ENCODE data around the gene EPHA8. TPM values are rescaled to one million over a fixed set of nuclear protein-coding genes. Genes with fewer than 3 reads are reported as not detected.

EPHA8 gene
- total RNA-seq = under 1 TPM in 1 of 4 donors, not detected in 3; 0.17 TPM

DNA sequence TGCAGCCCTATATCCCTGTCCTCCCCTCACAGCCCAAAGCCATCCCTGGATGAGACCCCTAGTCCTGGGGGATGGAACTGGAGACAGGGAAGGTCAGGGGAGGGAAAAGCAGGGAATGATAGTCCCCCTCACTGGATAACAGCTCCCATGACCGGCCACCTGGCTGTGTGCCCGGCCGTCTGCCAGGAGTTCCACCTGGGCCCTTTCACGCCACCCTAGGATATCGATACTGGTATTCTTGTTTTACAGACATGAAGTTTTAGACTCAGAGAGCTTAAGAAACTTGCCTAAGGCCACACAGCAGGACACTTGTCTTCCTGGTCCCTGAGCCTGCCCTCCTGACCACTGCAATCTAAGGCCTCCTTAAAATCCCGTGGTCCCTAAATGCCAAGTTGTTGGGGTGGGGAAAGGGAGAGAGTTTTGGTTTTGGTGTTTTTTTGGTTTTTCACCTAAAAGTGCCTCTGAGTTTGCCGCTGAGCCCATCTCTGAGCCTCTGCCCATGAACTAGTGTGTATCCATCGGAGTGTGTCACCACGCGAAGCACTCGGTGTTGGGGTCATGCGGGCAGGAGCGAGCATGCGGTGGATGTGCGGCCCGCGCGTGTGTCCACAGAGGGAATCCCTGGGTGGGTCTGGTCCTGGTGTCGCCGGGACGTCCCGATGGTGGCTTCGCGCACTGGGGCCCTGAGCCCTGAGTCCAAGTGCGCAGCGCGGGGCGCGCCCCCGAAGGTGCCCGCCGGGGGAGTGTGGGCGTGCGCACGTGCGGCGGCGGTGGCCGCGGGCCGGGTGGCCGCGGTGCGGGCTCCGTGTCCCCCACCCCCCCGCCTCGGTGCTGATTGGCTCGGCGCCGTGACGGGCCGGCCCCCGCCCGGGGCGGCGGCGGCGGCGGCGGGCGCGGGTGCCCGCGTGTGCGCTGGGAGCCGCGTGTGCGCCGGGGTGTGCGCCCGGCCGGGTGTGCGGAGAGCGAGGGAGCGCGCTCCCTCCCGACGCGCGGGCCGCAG, at the start of gene EPHA8:
TSS of gene EPHA8 (plus strand) at position 906 of the 1,000 bp plus-strand sequence. CDS start 147 bp downstream, outside the sequence.
- TF ChIP-seq, protein P1, sequence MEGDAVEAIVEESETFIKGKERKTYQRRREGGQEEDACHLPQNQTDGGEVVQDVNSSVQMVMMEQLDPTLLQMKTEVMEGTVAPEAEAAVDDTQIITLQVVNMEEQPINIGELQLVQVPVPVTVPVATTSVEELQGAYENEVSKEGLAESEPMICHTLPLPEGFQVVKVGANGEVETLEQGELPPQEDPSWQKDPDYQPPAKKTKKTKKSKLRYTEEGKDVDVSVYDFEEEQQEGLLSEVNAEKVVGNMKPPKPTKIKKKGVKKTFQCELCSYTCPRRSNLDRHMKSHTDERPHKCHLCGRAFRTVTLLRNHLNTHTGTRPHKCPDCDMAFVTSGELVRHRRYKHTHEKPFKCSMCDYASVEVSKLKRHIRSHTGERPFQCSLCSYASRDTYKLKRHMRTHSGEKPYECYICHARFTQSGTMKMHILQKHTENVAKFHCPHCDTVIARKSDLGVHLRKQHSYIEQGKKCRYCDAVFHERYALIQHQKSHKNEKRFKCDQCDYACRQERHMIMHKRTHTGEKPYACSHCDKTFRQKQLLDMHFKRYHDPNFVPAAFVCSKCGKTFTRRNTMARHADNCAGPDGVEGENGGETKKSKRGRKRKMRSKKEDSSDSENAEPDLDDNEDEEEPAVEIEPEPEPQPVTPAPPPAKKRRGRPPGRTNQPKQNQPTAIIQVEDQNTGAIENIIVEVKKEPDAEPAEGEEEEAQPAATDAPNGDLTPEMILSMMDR (IDR thresholded peaks at IDR 0.05; ENCODE audit: low read depth) = no peak

DNA sequence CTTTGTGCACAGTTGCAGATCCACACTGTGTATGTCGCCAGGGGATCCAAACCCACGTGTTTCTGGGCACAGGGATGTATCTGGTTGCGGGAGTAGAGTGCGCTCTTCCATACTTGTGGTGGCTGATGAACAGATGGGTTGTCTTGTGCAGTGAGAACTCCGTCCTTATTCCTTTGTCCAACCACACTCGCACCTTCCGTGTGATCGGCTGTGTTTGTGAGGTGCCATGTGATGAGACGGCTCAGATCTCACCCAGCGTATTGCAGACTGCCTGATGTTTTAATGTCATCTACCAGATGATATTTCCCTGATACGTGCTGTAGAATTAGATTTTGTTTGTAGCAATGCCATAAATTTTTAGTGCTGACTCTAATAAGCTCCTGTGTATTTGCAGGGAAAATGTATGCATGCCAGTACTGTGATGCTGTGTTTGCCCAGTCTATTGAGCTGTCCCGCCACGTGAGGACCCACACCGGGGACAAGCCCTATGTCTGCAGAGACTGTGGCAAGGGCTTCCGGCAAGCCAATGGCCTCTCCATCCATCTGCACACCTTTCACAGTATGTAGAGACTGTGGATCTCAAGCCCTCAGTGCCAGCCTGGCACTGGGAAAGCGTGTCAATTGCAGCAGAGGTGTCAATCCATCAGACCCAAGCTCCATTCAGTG, 46.2 kb upstream of the EPHA8 start:
- TF ChIP-seq, protein P1 (IDR thresholded peaks at IDR 0.05; ENCODE audit: low read depth) = no peak

DNA sequence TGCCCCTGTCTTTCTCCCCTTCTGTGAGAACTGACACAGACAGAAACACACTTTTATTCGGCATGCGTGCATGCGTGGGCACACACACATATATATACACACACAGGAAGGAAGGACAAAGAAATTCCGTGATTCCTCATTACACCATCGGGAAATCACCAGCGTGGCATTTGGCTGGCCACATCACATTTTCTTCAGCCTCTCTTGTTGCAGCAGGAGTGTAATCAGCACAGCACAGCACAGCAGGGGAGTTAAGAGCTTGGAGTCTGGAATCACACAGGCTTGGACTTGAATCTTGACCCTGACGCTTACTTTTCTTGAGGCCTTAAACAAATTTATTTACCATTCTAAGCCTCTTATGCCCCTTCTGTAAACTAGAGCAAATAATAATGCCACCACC, 45.3 kb upstream of the EPHA8 start:
- TF ChIP-seq, protein P1 (IDR thresholded peaks at IDR 0.05; ENCODE audit: low read depth) = no peak

DNA sequence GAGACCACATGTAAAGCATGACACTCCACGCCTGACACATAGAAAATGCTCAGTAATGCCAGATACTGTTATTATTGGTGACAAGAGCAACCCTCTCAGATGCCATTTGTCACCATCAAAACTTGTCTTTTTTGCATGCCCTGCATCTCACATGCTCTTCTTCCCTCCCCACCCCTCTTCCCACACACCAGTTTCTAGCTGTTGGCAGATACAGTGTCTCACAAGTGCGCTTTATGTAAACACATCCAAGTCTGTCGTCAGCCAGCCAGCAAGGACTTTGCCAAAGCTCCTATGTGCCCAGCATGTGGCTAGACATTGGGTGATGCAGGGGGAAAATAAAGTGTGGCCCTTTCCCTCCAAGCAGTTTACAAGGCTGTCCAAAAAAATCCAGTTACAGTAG, 44.9 kb upstream of the EPHA8 start:
- TF ChIP-seq, protein P1 (IDR thresholded peaks at IDR 0.05; ENCODE audit: low read depth) = no peak

DNA sequence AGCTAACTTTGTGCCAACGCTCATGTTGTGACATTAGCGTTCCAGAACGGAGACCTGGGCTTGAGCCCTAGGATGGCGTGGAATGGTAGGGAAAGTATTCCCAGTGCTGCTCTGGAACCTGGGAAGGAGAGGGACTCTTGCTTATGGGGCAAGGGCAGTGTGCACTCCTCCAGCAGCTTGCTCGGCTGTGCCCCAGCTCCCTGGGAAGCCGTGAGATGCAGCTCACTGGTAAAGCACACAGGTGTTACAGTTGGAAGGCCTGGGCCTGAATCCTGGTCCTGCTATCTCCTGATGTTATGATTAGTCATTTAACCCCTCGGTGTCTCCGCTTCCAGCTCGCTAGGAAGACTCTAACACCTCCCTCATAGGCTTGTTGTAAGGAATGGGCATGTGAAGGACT, 42.4 kb upstream of the EPHA8 start:
- TF ChIP-seq, protein P1 (IDR thresholded peaks at IDR 0.05; ENCODE audit: low read depth) = no peak

DNA sequence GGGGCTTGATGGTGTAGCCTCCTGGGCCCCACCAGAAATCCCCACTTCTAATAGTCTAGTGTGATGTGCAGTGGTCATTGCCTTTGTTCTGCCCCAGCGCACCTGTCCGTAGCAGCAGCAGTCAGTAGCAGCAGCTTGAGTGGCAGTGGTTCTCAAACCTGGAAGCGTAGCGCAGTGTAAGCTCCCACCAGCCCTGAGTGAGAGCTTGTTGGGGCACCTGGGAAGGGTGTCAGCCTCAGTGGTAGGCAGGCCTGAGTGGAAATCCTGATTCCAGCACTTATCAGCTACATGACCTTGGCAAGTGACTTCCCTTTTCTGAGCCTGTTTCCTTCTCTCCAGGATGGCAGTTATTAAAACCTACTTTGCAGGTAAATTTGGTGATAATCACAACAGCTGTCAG, 41.6 kb upstream of the EPHA8 start:
- TF ChIP-seq, protein P1 (IDR thresholded peaks at IDR 0.05; ENCODE audit: low read depth) = no peak

DNA sequence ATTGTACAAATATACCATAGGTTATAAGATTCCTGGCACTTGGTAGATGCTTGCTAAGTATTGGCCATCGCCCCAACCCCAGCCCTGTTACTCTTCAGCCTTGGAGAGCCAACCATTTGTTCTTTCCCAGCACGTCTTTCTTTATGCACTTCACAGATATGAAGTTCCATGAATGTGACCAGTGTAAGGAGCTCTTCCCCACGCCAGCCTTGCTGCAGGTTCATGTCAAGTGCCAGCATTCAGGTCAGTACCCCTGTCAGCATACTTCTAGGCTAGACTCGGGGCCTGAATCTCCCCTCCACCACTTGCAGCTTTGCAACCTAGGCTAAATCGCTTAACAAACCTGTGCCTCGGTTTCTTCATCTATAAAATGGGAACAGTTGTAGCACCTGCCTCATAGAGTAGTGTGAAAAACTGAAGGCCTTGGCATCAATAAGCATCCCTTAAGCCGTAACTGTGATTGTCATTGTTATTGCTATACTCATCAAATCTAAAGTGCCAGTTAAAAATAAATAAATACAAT, 41.0 kb upstream of the EPHA8 start:
- TF ChIP-seq, protein P1 (IDR thresholded peaks at IDR 0.05; ENCODE audit: low read depth) = no peak

Data from subcutaneous adipose tissue (tissue), 4 donors.